Endothelial cell of umbilical vein (primary cell): ENCODE results near the gene MMS22L. TPM values are rescaled to one million over a fixed set of nuclear protein-coding genes. Genes with fewer than 3 reads are reported as not detected.

Source experiments
- BruUV-seq: library from RNA; stranded (reverse); fragments of 400-500 nt; replicated peaks from 2 replicates; lab custom pipeline; 2021; lab: Mats Ljungman, UMichigan
- CTCF ChIA-PET: fragments of 300-600, 350-600 bp; sonication (Branson Sonifier 250); formaldehyde crosslinking; loops from one replicate; lab custom pipeline; 2021; ENCODE audit warnings: antibody characterized with exemption, inconsistent platforms; lab: Charles Lee
- POLR2A ChIA-PET: fragments of 300-600, 350-600 bp; sonication (Branson Sonifier 250); formaldehyde crosslinking; loops from one replicate; lab custom pipeline; 2021; ENCODE audit warnings: antibody characterized with exemption, inconsistent platforms; lab: Charles Lee
- DNase-seq: peaks from one replicate; pipeline ENCODE4 v3.0.0-alpha.2; 2011; ENCODE audit warnings: low read depth, low spot score
- FAIRE-seq: peaks from 2 replicates; lab custom pipeline; 2011; peaks lifted over from hg19 to GRCh38; lab: Jason Lieb, UNC
- H2AFZ ChIP-seq: 2 replicates; pipeline ENCODE4 v1.6.0; 2012; ENCODE audit warnings: low read depth, low read length, control low read depth, inconsistent platforms
- H3K27ac ChIP-seq: 2 replicates; pipeline ENCODE4 v1.5.1; 2011; ENCODE audit warnings: low read depth, mild to moderate bottlenecking, control low read depth, low read length, moderate library complexity; ENCODE audit not compliant: insufficient read depth
- H3K27me3 ChIP-seq, 2 experiments: 2 replicates each; pipeline versions ENCODE4 v1.6.0 to v1.6.1; 2011; ENCODE audit warnings: low read length in 2 of 2, mixed read lengths in 1 of 2; ENCODE audit not compliant: control insufficient read depth in 2 of 2, insufficient read depth in 2 of 2
- H3K36me3 ChIP-seq, 2 experiments: 2 replicates in 1 of 2; 3 replicates in 1 of 2; pipeline ENCODE4 v1.5.1; 2011; ENCODE audit warnings: low read length in 2 of 2, mild to moderate bottlenecking in 1 of 2, moderate library complexity in 1 of 2; ENCODE audit not compliant: control insufficient read depth in 2 of 2, insufficient read depth in 2 of 2; ENCODE audit errors: extremely low read depth in 1 of 2
- H3K4me1 ChIP-seq: 3 replicates; pipeline ENCODE4 v1.5.1; 2011; ENCODE audit warnings: mild to moderate bottlenecking, low read length; ENCODE audit not compliant: control insufficient read depth, insufficient read depth; ENCODE audit errors: extremely low read depth
- H3K4me2 ChIP-seq: 2 replicates; pipeline ENCODE4 v1.6.1; 2011; ENCODE audit warnings: low read length, control low read depth, mixed read lengths; ENCODE audit not compliant: insufficient read depth
- H3K4me3 ChIP-seq, 3 experiments: fragments of 200-600 bp in 1 of 3; sonication (generic), shearing (Covaris generic) in 1 of 3; replicated peaks in 1 of 3; 2 replicates each; pipeline ENCODE4 v1.5.1; 2011 to 2016; ENCODE audit warnings: control low read depth in 3 of 3, low read length in 3 of 3, mild to moderate bottlenecking in 2 of 3, inconsistent platforms in 1 of 3, low read depth in 1 of 3, moderate library complexity in 1 of 3; ENCODE audit not compliant: insufficient read depth in 1 of 3
- H3K79me2 ChIP-seq: 2 replicates; pipeline ENCODE4 v1.6.0; 2012; ENCODE audit warnings: low read length, inconsistent platforms; ENCODE audit not compliant: control insufficient read depth, insufficient read depth
- H3K9ac ChIP-seq: replicated peaks from 2 replicates; pipeline ENCODE3; 2011; ENCODE audit warnings: low read length, control low read depth; ENCODE audit not compliant: insufficient read depth; ENCODE audit errors: extremely low read depth
- H3K9me1 ChIP-seq: replicated peaks from 3 replicates; pipeline ENCODE4 v1.6.0; 2011; ENCODE audit warnings: mild to moderate bottlenecking, low read length; ENCODE audit not compliant: control insufficient read depth, insufficient read depth; ENCODE audit errors: extremely low read depth
- H3K9me3 ChIP-seq: replicated peaks from 2 replicates; pipeline ENCODE4 v1.5.1; 2012; ENCODE audit warnings: low read length, inconsistent platforms; ENCODE audit not compliant: control insufficient read depth, insufficient read depth
- H4K20me1 ChIP-seq: replicated peaks from 2 replicates; pipeline ENCODE3; 2011; ENCODE audit warnings: mild to moderate bottlenecking, low read length; ENCODE audit not compliant: control insufficient read depth, insufficient read depth; ENCODE audit errors: extremely low read depth
- CTCF ChIP-seq, 2 donors: IDR thresholded peaks; 1 replicate in 1 of 2; 2 replicates in 1 of 2; pipeline ENCODE4 v1.5.1; 2011; ENCODE audit warnings: low read length in 2 of 2, mild to moderate bottlenecking in 2 of 2, moderate library complexity in 2 of 2, control low read depth in 1 of 2, inconsistent platforms in 1 of 2, low read depth in 1 of 2; ENCODE audit not compliant: insufficient read depth in 1 of 2; ENCODE audit errors: extremely low read depth in 1 of 2
- EZH2 ChIP-seq: IDR thresholded peaks from 2 replicates; pipeline ENCODE4 v1.6.1; 2012; ENCODE audit warnings: borderline replicate concordance, low read depth, mild to moderate bottlenecking, moderate library complexity, low read length, inconsistent platforms; ENCODE audit not compliant: severe bottlenecking
- GATA2 ChIP-seq: IDR thresholded peaks from 2 replicates; pipeline ENCODE4 v1.7.0; 2011; ENCODE audit warnings: low read depth, mild to moderate bottlenecking, moderate library complexity, mixed read lengths, low read length; ENCODE audit not compliant: insufficient read length, insufficient read depth
- JUN ChIP-seq: IDR thresholded peaks from 2 replicates; pipeline ENCODE4 v1.6.1; 2011; ENCODE audit warnings: borderline replicate concordance, low read depth; ENCODE audit not compliant: insufficient read length, insufficient read depth
- MYC ChIP-seq: IDR thresholded peaks from one replicate; pipeline ENCODE4 v1.6.1; 2011; ENCODE audit warnings: mild to moderate bottlenecking, low read depth, low read length
- POLR2A ChIP-seq: IDR thresholded peaks from 2 replicates; pipeline ENCODE4 v1.6.1; 2012; ENCODE audit warnings: low read depth, mild to moderate bottlenecking, control low read depth, low read length
- POLR2AphosphoS5 ChIP-seq: IDR thresholded peaks from 2 replicates; pipeline ENCODE4 v1.6.1; 2012; ENCODE audit warnings: low read depth, mild to moderate bottlenecking, control low read depth, low read length, moderate library complexity; ENCODE audit not compliant: insufficient read depth
- dilution Hi-C: fragments of 300-500 bp; cut with MboI; formaldehyde crosslinking; loops from one replicate; pipeline ENCODE4 v1.15.0; 2019; ENCODE audit warnings: low sequenced_read_pairs; ENCODE audit not compliant: extremely low pct_ligation_motif_present
- intact Hi-C: fragments of 100-400 bp; cut with micrococcal nuclease; formaldehyde crosslinking; loops from one replicate; pipeline ENCODE4 v1.10.0; 2022
- polyA plus RNA-seq, 4 experiments: library from polyadenylated mRNA; depleted of rRNA in 3 of 4; stranded (reverse) in 3 of 4; unstranded in 1 of 4; fragments of >200 nt; gene quantifications; 2 replicates each; pipeline versions ENCODE4 v1.2.1 to v1.2.3, GENCODE V29; 2011 to 2012; ENCODE audit warnings: missing spikeins in 1 of 4
- total RNA-seq: library from RNA; stranded (reverse); gene quantifications from 2 replicates; pipeline ENCODE4 v1.2.3, GENCODE V29; 2021

MMS22L gene
- total and polyA plus RNA-seq, 2 donors (not counting 3 experiments of a cell fraction or from before 2014, with no cell fraction given), result 5.5 to 19.3 TPM

- Histone ChIP-seq H3K9me3 (no peaks in the 10 kb centered on the region), H2AFZ (no peak overlapping the region), H3K27me3 (no peaks in the 10 kb centered on the region), H3K9ac (no peak overlapping the region), H4K20me1 (no peaks in the 10 kb centered on the region), H3K36me3 (peaks cover 0 to 12% of the 10 kb centered on the region in 2 experiments), H3K79me2 (peaks cover 3% of the 10 kb centered on the region), H3K4me1 (peaks cover 4% of the 10 kb centered on the region), H3K4me3 (no peak overlapping the region), H3K4me2 (no peak overlapping the region), H3K27ac (no peak overlapping the region), H3K9me1 (no peaks in the 10 kb centered on the region)
- FAIRE-seq, result no peak
- POLR2A ChIA-PET, result no interaction called here
- CTCF ChIA-PET, result no interaction called here
- no peak for DNase-seq
- dilution Hi-C loops, result no loop called here
- BruUV-seq, result no TSS peak
- TF ChIP-seq POLR2A, result no peak
- TF ChIP-seq EZH2, result no peak
- TF ChIP-seq CTCF (IDR thresholded peaks at IDR 0.05; ENCODE audit: extremely low read depth in 1 of 2, insufficient read depth in 1 of 2, low read depth in 1 of 2, low read length in 2 of 2), result no peak
- TF ChIP-seq GATA2, result no peak
- no peak for TF ChIP-seq JUN
- TF ChIP-seq POLR2AphosphoS5, result no peak
- TF ChIP-seq MYC, result no peak
- intact Hi-C loops, result no loop called here
These were observed 20.3 kb downstream of the MMS22L start for GRCh38 chr6:97262676-97263075.
